Loucy (cell line): ENCODE results near the gene RNF224.
A peak's percentile ranks its signal among the peaks of the same experiment; 100 is the strongest.

Source experiments
- H2AFZ ChIP-seq: fragments of 200-600 bp; sonication (generic); 2 replicates; pipeline ENCODE4 v1.6.0; 2016; ENCODE audit warnings: antibody characterized with exemption, mild to moderate bottlenecking, low read length, moderate library complexity
- H3F3A ChIP-seq: fragments of 200-600 bp; 2 replicates; pipeline ENCODE4 v1.6.0; 2016; ENCODE audit warnings: antibody characterized with exemption, low read depth, mild to moderate bottlenecking
- H3K27me3 ChIP-seq: fragments of 200-600 bp; sonication (generic); 2 replicates; pipeline ENCODE4 v1.6.1; 2014; ENCODE audit warnings: low read length, mild to moderate bottlenecking; ENCODE audit not compliant: insufficient read depth, poor library complexity, severe bottlenecking
- H3K36me3 ChIP-seq: fragments of 200-600 bp; sonication (generic); 2 replicates; pipeline ENCODE4 v1.6.1; 2016; ENCODE audit warnings: low read length; ENCODE audit not compliant: insufficient read depth
- H3K4me1 ChIP-seq: fragments of 200-600 bp; sonication (generic); 2 replicates; pipeline ENCODE4 v1.5.1; 2014; ENCODE audit warnings: low read length, mild to moderate bottlenecking; ENCODE audit not compliant: insufficient read depth, poor library complexity, severe bottlenecking
- H3K4me2 ChIP-seq: fragments of 200-600 bp; sonication (generic); 2 replicates; pipeline ENCODE4 v1.6.0; 2014; ENCODE audit warnings: antibody characterized with exemption, low read length, low read depth, mild to moderate bottlenecking; ENCODE audit not compliant: poor library complexity, severe bottlenecking
- H3K4me3 ChIP-seq: fragments of 200-600 bp; sonication (generic); 2 replicates; pipeline ENCODE4 v1.5.1; 2014; ENCODE audit warnings: low read length, mild to moderate bottlenecking, mixed read lengths; ENCODE audit not compliant: poor library complexity, severe bottlenecking
- H3K79me2 ChIP-seq: fragments of 200-600 bp; sonication (generic); 2 replicates; pipeline ENCODE4 v1.6.1; 2014; ENCODE audit warnings: low read length; ENCODE audit not compliant: insufficient read depth
- H3K9ac ChIP-seq: fragments of 200-600 bp; sonication (generic); 2 replicates; pipeline ENCODE4 v1.6.0; 2014; ENCODE audit warnings: mild to moderate bottlenecking, low read depth, low read length, moderate library complexity; ENCODE audit not compliant: poor library complexity, severe bottlenecking
- H3K9me2 ChIP-seq: fragments of 200-600 bp; sonication (generic); replicated peaks from 2 replicates; pipeline ENCODE4 v1.6.1; 2016; ENCODE audit warnings: low read depth, low read length, mixed read lengths
- H3K9me3 ChIP-seq: fragments of 200-600 bp; sonication (generic); 2 replicates; pipeline ENCODE4 v1.6.1; 2014; ENCODE audit warnings: mild to moderate bottlenecking, antibody characterized with exemption, low read length, low read depth; ENCODE audit not compliant: insufficient read depth
- H4K20me1 ChIP-seq: fragments of 200-600 bp; sonication (generic); 2 replicates; pipeline ENCODE4 v1.6.0; 2014; ENCODE audit warnings: antibody characterized with exemption, low read length, mild to moderate bottlenecking; ENCODE audit not compliant: insufficient read depth, poor library complexity, severe bottlenecking
- EZH2phosphoT487 ChIP-seq: fragments of 200-600 bp; IDR thresholded peaks from 2 replicates; pipeline ENCODE4 v1.6.1; 2018; ENCODE audit warnings: antibody characterized with exemption, mild to moderate bottlenecking, moderate library complexity, borderline replicate concordance
- TF ChIP-seq, protein P1 (sequence below): fragments of 200-600 bp; sonication (generic); conservative IDR thresholded peaks from 2 replicates; pipeline ENCODE4 v1.5.1; 2014; ENCODE audit warnings: mild to moderate bottlenecking, antibody characterized with exemption, low read length

RNF224 gene

DNA sequence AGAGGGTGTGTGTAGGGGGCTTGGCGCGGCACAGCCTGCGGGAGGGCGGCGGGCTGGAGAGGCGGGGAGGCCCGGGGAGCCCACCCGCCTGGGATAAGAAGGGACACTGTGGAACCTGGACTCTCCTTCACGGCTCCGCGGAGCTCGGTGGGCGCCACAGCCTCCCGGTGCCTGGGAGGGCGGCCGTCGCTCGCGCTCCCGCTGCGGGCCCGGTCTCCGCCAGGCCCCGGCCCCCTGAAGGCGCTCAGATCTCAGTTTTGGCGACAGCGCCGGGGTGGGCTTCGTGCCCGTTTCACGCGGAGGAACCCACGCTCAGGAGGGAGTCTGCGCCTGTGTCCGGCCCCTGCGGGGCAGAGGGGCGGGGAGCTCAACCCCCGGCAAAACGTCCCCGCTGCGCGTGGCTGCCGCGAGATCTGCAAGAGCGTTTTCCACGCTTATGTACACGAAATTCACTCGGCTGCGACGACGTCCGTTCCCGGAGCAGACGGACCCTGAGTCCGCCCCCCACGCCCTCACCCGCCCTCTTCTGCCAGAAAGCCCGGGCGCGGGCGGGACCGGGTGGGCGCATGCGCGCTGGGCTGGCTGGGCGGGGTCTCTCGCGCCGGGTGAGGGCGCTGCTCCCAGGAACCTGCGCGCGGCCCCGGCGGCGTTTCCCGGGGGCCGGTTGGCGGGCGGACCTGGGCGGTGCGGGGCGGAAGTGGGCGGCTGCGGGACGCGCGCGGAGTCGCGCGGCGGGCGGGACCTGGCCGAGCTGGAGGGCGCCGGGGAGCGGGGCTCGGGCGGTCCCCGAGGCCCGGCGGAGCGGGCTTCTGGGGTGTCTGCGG lies 27.5 kb downstream of the RNF224 start, which contains the start of gene NELFB:
NELFB (plus strand) TSS at position 704 of the 824 bp plus-strand sequence.
- H3K4me1 ChIP-seq = peaks cover 34% of the 10 kb centered on the region
- H3K4me2 ChIP-seq = peak within 1 kb of the TSS; percentile 97
- no peaks in the 10 kb centered on the region for H3K9me2 ChIP-seq
- H3F3A ChIP-seq = no peaks in the 10 kb centered on the region
- H3K36me3 ChIP-seq = no peaks in the 10 kb centered on the region
- H3K27me3 ChIP-seq = peaks cover 4% of the 10 kb centered on the region
- peak within 1 kb of the TSS; percentile 92 for H2AFZ ChIP-seq
- TF ChIP-seq, protein P1, sequence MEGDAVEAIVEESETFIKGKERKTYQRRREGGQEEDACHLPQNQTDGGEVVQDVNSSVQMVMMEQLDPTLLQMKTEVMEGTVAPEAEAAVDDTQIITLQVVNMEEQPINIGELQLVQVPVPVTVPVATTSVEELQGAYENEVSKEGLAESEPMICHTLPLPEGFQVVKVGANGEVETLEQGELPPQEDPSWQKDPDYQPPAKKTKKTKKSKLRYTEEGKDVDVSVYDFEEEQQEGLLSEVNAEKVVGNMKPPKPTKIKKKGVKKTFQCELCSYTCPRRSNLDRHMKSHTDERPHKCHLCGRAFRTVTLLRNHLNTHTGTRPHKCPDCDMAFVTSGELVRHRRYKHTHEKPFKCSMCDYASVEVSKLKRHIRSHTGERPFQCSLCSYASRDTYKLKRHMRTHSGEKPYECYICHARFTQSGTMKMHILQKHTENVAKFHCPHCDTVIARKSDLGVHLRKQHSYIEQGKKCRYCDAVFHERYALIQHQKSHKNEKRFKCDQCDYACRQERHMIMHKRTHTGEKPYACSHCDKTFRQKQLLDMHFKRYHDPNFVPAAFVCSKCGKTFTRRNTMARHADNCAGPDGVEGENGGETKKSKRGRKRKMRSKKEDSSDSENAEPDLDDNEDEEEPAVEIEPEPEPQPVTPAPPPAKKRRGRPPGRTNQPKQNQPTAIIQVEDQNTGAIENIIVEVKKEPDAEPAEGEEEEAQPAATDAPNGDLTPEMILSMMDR = no peak
- TF ChIP-seq EZH2phosphoT487 = no peak
- H4K20me1 ChIP-seq = peaks cover 18% of the 10 kb centered on the region
- H3K9me3 ChIP-seq = no peaks in the 10 kb centered on the region
- peak within 1 kb of the TSS; percentile 91 for H3K4me3 ChIP-seq
- H3K9ac ChIP-seq = peak within 1 kb of the TSS; percentile 94
- H3K79me2 ChIP-seq = peaks cover 40% of the 10 kb centered on the region

DNA sequence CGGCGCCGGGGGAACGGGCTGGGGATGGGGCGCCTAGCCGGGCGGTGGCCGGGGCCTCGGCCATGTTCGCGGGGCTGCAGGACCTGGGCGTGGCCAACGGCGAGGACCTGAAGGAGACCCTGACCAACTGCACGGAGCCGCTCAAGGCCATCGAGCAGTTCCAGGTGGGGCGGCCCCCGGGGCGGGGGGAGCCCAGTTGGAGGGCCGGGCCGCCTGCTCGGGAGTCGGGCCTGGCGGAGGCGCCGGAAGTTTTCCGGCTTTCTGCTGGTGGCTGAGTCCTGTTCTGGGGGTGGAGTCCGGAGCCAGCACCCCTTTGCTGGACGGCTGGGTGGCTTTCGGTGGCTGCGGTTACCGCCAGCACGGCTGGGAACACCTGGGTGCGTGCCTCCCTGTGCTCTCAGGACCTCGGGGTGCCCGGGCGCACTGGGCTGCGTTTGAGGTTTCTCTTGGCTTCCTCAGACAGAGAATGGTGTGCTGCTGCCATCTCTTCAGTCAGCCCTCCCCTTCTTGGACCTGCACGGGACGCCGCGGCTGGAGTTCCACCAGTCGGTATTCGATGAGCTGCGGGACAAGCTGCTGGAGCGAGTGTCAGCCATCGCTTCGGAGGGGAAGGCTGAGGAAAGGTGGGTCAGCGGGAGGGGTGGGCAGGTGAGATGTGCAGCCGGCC lies 28.3 kb downstream of the RNF224 start:
- TF ChIP-seq, protein P1 = no peak
- TF ChIP-seq EZH2phosphoT487 = no peak
- peaks cover 34% of the 10 kb centered on the region for H3K4me1 ChIP-seq
- no peaks in the 10 kb centered on the region for H3K9me3 ChIP-seq
- H3K27me3 ChIP-seq = peaks cover 4% of the 10 kb centered on the region
- H2AFZ ChIP-seq = peak overlapping the region; percentile 71; the same call in 1 of the 2 replicates
- no peaks in the 10 kb centered on the region for H3F3A ChIP-seq
- no peaks in the 10 kb centered on the region for H3K36me3 ChIP-seq
- peak overlapping the region; percentile 78 for H3K4me2 ChIP-seq
- no peaks in the 10 kb centered on the region for H3K9me2 ChIP-seq
- H4K20me1 ChIP-seq = peaks cover 18% of the 10 kb centered on the region
- peak overlapping the region; percentile 88 for H3K9ac ChIP-seq
- H3K79me2 ChIP-seq = peaks cover 40% of the 10 kb centered on the region
- H3K4me3 ChIP-seq = peak overlapping the region; percentile 91

DNA sequence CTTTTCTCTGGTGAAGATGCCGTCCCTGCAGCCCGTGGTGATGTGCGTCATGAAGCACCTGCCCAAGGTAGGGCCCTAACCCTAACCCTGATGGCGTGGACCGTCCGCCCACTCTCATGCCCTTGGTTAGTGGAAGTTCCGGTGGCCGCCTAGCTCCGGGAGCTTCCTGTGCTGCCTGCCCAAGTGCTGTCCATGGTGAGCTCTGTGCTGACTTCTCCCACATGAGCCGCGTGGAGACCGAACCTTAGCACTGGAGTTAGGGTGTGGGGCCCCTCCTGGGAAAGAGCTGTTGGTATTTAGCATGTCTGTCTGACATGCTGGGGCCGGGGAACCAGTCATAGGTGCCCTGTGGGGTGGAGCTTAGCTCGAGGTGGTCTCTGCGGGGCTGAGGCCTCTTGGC lies 29.1 kb downstream of the RNF224 start:
- Histone ChIP-seq H3F3A (no peaks in the 10 kb centered on the region), H2AFZ (no peak overlapping the region), H4K20me1 (peaks cover 18% of the 10 kb centered on the region), H3K4me1 (peaks cover 34% of the 10 kb centered on the region), H3K4me2 (peak overlapping the region; percentile 78), H3K9me3 (no peaks in the 10 kb centered on the region), H3K9ac (peak overlapping the region; percentile 88), H3K27me3 (peaks cover 4% of the 10 kb centered on the region), H3K9me2 (no peaks in the 10 kb centered on the region), H3K36me3 (no peaks in the 10 kb centered on the region), H3K4me3 (peak overlapping the region; percentile 91), H3K79me2 (peaks cover 40% of the 10 kb centered on the region)
- no peak for TF ChIP-seq EZH2phosphoT487
- TF ChIP-seq, protein P1 = no peak
